ENCODE results near the gene RBMS1. TPM values are rescaled to one million over a fixed set of nuclear protein-coding genes. Genes with fewer than 3 reads are reported as not detected.
A peak's percentile ranks its signal among the peaks of the same experiment; 100 is the strongest.

The RBMS1 gene
- total and polyA plus RNA-seq, 4 donors, result 7.9 to 23.5 (median 15.5) TPM

DNA sequence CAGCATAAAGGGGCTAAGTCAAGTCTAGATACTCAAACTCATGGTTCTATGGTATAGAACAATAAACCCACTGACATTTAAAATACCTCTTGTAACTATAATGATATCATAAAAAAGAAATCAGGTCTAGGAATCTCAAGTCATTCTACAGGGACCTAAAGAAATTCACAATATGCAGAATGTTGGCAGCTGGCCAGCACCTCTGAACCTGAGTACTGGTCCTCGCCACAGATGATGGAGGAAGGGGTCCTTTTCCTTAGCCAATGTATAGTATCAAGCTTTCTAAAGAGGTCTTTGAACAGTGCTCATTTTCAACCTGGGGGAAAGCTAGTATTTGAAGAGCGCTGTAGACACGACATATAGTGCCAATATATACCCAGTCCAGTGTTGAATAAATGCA is 185.1 kb downstream of the RBMS1 start (continued):
- TF ChIP-seq, protein P1, sequence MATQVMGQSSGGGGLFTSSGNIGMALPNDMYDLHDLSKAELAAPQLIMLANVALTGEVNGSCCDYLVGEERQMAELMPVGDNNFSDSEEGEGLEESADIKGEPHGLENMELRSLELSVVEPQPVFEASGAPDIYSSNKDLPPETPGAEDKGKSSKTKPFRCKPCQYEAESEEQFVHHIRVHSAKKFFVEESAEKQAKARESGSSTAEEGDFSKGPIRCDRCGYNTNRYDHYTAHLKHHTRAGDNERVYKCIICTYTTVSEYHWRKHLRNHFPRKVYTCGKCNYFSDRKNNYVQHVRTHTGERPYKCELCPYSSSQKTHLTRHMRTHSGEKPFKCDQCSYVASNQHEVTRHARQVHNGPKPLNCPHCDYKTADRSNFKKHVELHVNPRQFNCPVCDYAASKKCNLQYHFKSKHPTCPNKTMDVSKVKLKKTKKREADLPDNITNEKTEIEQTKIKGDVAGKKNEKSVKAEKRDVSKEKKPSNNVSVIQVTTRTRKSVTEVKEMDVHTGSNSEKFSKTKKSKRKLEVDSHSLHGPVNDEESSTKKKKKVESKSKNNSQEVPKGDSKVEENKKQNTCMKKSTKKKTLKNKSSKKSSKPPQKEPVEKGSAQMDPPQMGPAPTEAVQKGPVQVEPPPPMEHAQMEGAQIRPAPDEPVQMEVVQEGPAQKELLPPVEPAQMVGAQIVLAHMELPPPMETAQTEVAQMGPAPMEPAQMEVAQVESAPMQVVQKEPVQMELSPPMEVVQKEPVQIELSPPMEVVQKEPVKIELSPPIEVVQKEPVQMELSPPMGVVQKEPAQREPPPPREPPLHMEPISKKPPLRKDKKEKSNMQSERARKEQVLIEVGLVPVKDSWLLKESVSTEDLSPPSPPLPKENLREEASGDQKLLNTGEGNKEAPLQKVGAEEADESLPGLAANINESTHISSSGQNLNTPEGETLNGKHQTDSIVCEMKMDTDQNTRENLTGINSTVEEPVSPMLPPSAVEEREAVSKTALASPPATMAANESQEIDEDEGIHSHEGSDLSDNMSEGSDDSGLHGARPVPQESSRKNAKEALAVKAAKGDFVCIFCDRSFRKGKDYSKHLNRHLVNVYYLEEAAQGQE (IDR thresholded peaks at IDR 0.05), result no peak
- TF ChIP-seq TAF1 (conservative IDR thresholded peaks at IDR 0.05), result no peak

- Histone ChIP-seq H3K4me1 (ENCODE audit: control insufficient read depth in 4 of 4, insufficient read depth in 4 of 4, low read length in 3 of 4) (no peaks in the 10 kb centered on the region), H3K36me3 (ENCODE audit: control insufficient read depth in 4 of 4, insufficient read depth in 3 of 4, low read depth in 1 of 4, low read length in 3 of 4) (peaks cover 0 to 7% (median 0%) of the 10 kb centered on the region in 4 donors), H3K9ac (ENCODE audit: low read depth in 1 of 2, low read length in 2 of 2) (no peak overlapping the region), H3K27ac (ENCODE audit: low read depth in 1 of 2, low read length in 2 of 2) (no peak overlapping the region), H3K9me3 (ENCODE audit: control insufficient read depth in 4 of 4, low read length in 3 of 4) (no peaks in the 10 kb centered on the region), H3K4me3 (ENCODE audit: low read depth in 1 of 3, low read length in 3 of 3) (no peak overlapping the region), H3K27me3 (ENCODE audit: control insufficient read depth in 4 of 4, insufficient read depth in 4 of 4, low read length in 3 of 4) (no peaks in the 10 kb centered on the region)
- DNase-seq (ENCODE audit: low spot score), result no peak
- WGBS, result 88% methylated on average over 10 of the region's 10 CpGs
- TF ChIP-seq RXRA (IDR thresholded peaks at IDR 0.05), result peak in 1 of 2 donors; percentile 6
- TF ChIP-seq, protein P2, sequence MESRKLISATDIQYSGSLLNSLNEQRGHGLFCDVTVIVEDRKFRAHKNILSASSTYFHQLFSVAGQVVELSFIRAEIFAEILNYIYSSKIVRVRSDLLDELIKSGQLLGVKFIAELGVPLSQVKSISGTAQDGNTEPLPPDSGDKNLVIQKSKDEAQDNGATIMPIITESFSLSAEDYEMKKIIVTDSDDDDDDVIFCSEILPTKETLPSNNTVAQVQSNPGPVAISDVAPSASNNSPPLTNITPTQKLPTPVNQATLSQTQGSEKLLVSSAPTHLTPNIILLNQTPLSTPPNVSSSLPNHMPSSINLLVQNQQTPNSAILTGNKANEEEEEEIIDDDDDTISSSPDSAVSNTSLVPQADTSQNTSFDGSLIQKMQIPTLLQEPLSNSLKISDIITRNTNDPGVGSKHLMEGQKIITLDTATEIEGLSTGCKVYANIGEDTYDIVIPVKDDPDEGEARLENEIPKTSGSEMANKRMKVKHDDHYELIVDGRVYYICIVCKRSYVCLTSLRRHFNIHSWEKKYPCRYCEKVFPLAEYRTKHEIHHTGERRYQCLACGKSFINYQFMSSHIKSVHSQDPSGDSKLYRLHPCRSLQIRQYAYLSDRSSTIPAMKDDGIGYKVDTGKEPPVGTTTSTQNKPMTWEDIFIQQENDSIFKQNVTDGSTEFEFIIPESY (IDR thresholded peaks at IDR 0.05), result no peak
- TF ChIP-seq RAD21 (IDR thresholded peaks at IDR 0.05), result no peak
- TF ChIP-seq TAF1 (conservative IDR thresholded peaks at IDR 0.05), result no peak
These were observed 186.6 kb downstream of the RBMS1 start for GRCh38 chr2:160306985-160307384.

GRCh38 chr2:160305081-160305750 is 188.4 kb downstream of the RBMS1 start:
- no peak overlapping the region for H3K27ac ChIP-seq (ENCODE audit: low read depth in 1 of 2, low read length in 2 of 2)
- no peaks in the 10 kb centered on the region for H3K4me1 ChIP-seq (ENCODE audit: control insufficient read depth in 4 of 4, insufficient read depth in 4 of 4, low read length in 3 of 4)
- H3K9me3 ChIP-seq (ENCODE audit: control insufficient read depth in 4 of 4, low read length in 3 of 4), result no peaks in the 10 kb centered on the region
- H3K27me3 ChIP-seq (ENCODE audit: control insufficient read depth in 4 of 4, insufficient read depth in 4 of 4, low read length in 3 of 4), result no peaks in the 10 kb centered on the region
- H3K36me3 ChIP-seq (ENCODE audit: control insufficient read depth in 4 of 4, insufficient read depth in 3 of 4, low read depth in 1 of 4, low read length in 3 of 4), result peaks cover 0 to 4% (median under 1%) of the 10 kb centered on the region in 4 donors
- H3K9ac ChIP-seq (ENCODE audit: low read depth in 1 of 2, low read length in 2 of 2), result no peak overlapping the region
- DNase-seq (ENCODE audit: low spot score), result no peak
- TF ChIP-seq RAD21 (IDR thresholded peaks at IDR 0.05), result no peak
- no peak for TF ChIP-seq NR2F2 (IDR thresholded peaks at IDR 0.05)
- TF ChIP-seq ATF3 (IDR thresholded peaks at IDR 0.05), result no peak
- TF ChIP-seq JUND (IDR thresholded peaks at IDR 0.05), result no peak
- TF ChIP-seq, protein P3, sequence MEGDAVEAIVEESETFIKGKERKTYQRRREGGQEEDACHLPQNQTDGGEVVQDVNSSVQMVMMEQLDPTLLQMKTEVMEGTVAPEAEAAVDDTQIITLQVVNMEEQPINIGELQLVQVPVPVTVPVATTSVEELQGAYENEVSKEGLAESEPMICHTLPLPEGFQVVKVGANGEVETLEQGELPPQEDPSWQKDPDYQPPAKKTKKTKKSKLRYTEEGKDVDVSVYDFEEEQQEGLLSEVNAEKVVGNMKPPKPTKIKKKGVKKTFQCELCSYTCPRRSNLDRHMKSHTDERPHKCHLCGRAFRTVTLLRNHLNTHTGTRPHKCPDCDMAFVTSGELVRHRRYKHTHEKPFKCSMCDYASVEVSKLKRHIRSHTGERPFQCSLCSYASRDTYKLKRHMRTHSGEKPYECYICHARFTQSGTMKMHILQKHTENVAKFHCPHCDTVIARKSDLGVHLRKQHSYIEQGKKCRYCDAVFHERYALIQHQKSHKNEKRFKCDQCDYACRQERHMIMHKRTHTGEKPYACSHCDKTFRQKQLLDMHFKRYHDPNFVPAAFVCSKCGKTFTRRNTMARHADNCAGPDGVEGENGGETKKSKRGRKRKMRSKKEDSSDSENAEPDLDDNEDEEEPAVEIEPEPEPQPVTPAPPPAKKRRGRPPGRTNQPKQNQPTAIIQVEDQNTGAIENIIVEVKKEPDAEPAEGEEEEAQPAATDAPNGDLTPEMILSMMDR (IDR thresholded peaks at IDR 0.05; ENCODE audit: low read depth, low read length, missing input control), result no peak
- TF ChIP-seq, protein P2 (IDR thresholded peaks at IDR 0.05), result no peak
- no peak for TF ChIP-seq RXRA (IDR thresholded peaks at IDR 0.05)
- no peak for TF ChIP-seq GABPA (IDR thresholded peaks at IDR 0.05 in 1 of 2, conservative IDR thresholded peaks at IDR 0.05 in 1 of 2)
- TF ChIP-seq, protein P1 (IDR thresholded peaks at IDR 0.05), result no peak
- TF ChIP-seq TAF1 (conservative IDR thresholded peaks at IDR 0.05), result no peak
- TF ChIP-seq YY1 (IDR thresholded peaks at IDR 0.05), result no peak
- no peak for TF ChIP-seq EGR1 (IDR thresholded peaks at IDR 0.05; ENCODE audit: low read depth in 2 of 2)
- TF ChIP-seq MAX (IDR thresholded peaks at IDR 0.05), result no peak
- TF ChIP-seq HNF4A (conservative IDR thresholded peaks at IDR 0.05), result no peak
- 90% methylated on average over 4 of the region's 4 CpGs for WGBS
- no peak overlapping the region for H3K4me3 ChIP-seq (ENCODE audit: low read depth in 1 of 3, low read length in 3 of 3)
